HuH-7.5 (cell line): ENCODE data around the gene MRPS15.

Experiments
- DNase-seq: peaks from one replicate; pipeline ENCODE4 v3.0.0; 2011; ENCODE audit warnings: low spot score

Gene MRPS15

GRCh38 chr1:36457691-36458090 is 6.5 kb downstream of the MRPS15 start:
- no peak for DNase-seq

- no peak for DNase-seq
These were observed 7.7 kb downstream of the MRPS15 start for GRCh38 chr1:36456391-36456928.

DNA sequence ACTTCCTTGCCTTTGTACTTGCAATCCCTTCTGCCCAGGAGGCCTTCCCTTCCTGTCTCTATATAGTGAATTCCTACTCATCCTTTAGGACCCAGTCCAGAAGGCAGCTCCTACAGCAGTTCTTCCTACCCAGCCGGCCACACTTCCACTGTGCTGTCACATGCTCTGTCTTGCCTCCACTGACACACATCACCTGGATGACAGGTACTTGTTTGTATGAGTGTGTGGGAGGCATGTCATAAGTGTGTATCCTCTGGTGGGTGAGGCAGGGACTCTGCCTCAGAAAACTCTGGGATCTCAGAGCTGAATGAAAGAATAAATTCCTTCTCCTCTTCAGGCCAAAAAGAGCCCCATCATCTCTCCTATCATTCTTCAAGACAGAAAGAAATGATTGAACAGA is 8.8 kb downstream of the MRPS15 start:
- no peak for DNase-seq

DNA sequence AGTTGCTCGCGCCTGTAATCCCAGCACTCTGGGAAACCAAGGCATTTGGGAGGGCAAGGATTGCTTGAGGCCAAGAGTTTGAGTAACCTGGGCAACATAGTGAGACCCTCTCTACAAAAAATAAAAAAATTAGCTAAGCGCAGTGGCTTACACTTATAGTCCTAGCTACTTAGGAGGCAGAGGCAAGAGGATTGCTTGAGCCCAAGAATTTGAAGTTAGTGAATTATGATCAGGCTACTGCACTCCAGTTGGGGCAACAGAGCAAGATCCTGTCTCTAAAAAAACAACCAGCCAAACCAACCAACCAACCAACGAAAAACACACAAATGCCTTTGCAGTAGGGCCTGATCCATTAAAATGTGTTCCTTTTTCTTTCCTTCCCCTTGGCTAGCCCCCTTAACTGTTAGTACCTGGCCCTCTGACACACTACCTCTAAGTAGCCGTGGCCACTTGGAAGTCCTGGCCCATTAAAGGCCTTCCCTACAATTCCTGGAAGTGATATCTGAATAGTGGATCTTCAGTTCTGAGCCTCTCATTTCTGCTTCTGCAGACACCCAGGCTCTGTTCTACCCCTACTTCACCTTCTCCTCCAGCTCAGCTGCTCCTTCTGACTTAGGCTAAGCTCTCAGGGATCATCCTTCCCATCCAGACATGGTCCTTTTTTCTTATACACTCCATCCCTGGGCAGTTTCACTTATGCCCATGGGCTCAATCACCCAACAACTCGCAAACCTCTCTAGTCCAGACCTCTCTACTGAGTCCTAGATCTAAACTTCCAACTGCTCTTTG is 10.4 kb downstream of the MRPS15 start:
- no peak for DNase-seq

DNA sequence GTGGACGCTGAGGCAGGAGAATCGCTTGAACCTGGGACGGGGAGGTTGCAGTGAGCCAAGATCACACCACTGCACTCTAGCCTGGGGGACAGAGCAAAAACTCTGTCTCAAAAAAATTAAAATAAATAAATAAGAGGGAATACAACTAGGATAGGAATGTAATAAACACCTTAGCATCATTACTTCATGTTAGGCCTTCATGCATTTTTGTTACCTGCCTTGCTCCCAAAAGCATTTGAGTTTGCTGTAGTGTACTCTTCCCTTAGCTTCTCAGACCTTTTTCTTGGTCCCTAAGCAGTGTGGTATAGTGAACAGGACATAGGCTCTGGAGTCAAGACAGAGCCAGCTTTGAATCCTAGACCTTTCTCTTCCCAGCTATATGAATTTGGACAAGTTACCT is 11.1 kb downstream of the MRPS15 start:
- no peak for DNase-seq

GRCh38 chr1:36450919-36451305 is 13.3 kb downstream of the MRPS15 start:
- no peak for DNase-seq

DNA sequence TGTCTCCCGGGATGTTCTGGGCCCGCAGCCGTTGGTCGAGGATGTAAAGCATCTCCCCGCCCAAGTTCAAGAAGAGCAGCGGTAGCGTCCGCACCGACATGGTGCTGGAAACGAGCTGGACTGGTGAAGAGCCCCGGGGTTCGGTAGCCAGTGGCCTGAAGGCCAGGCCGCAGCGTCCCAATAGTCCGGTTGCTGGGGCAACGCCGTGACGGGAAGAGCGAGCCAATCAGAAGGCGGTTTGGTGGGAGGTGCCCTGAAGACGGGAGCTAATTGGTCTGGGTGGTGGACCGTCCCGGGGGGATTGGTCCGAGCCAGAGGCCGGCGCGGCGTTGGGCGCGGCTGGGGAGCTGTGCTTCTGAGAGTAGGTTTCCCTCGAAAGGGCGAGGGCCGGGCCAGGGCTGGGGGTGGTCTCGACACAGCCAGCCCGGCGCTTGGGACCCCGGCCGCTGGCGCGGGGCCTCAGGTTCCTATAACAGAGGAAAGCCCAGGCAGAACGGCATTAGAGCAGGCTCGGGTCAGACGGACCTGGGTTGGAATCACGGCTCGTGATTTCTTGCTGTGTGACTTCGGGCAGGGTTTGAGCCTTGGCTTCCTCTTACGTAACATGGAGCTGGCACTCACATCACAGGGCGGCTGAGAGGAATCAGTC is 13.8 kb downstream of the MRPS15 start, which contains the start of gene OSCP1:
TSS of gene OSCP1 (minus strand) at position 182 of the 649 bp plus-strand sequence. CDS start at position 100, 82 bp downstream.
- DNase-seq = peak; percentile 95

- DNase-seq = no peak
These were observed 15.6 kb downstream of the MRPS15 start for GRCh38 chr1:36448530-36449056.

GRCh38 chr1:36447450-36447849 is 16.7 kb downstream of the MRPS15 start:
- DNase-seq = no peak

DNA sequence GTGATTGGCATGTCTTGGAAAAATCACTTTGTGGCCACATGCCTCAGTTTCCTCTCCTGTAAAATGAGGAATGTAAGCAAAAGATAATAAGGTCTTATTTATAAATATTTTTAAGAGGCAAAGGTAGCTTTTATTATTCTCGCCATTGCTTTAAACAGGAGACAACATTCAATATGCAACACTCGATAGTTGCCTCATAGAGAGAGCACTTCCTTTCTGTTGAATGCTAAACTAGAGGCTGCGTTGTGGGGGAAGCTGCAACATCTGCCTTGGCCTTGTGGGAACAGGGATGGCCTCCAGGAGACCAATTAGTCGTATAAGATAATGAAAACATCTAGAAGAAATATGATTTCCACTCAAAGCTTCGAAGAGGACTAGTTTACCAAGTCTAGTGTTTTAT is 17.4 kb downstream of the MRPS15 start:
- no peak for DNase-seq

DNA sequence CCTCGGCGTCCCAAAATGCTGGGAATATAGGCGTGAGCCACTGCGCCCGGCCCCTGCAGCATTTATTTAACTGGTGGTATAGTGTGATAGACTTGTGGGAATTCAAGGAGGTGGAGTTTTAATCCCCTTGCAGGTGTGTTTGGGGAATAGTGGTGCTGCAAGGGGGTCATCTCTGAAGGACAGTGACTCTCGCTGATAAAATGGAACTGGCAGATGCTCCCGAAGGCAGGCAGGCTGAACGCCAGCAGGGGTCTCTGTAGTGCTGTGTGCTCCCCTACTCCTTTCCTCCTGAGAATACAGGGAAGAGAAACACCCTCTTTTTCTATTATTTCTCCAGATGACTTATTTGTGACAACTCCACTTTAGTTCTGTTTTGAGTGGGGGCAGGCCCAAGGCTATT is 17.9 kb downstream of the MRPS15 start:
- DNase-seq = peak; percentile 39

DNA sequence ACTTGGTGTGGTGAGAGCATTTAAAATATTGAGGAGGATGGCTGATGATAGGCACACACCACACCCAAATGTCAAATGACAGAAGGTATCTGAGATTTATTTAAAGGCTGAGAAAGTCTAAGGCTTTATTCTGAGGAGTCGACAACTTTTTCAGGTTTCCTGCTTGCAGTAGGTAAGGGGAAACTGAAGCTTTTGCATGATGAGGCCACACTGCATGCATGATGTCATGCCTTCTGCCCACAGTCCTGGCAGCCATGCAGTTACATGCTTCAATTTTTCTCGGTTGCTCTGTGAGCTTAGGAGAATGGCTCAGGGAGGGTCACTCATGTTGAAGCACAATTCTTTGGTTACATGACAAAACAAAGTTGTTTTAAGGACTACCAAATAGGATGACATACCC is 20.9 kb downstream of the MRPS15 start:
- no peak for DNase-seq

GRCh38 chr1:36442337-36442736 is 21.8 kb downstream of the MRPS15 start:
- no peak for DNase-seq

- DNase-seq = no peak
These were observed 23.5 kb downstream of the MRPS15 start for GRCh38 chr1:36440646-36441045.

DNA sequence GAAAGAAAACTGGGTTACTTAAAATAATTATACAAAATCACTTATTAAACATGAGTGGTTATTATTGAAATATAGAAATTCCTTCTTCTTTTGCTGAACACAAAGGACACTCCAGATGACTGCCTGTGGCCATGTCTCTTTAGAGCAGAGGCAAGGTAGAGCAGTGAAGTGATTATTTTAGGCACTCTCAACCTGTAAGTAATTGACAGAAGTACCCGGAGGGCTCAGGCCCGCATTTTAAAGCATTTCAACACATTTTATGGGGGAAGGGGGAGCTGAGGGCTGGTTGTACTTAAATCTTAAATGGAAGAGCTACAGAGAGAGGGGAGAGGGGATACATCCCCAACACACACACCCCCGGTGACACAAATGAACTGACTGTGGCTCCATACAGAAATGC is 24.1 kb downstream of the MRPS15 start:
- DNase-seq = no peak

DNA sequence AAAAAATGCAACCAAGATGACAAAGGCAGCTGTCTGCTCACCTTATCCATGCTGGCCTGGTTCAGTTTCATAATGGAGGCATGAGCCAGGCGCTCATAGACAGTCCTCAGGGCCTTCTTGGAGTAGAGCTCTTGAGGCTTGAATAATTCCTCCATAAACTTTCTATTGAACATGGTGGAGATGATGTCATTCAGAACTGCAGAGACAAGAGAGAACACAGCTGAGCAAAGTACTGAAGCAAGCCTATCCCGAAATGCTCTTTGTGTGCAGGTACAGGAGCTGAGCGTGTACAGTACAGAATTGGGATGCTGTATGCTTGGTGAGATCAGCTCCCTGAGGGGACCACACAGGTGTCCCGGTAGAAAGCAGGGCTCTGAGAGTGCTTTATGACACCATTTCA is 25.5 kb downstream of the MRPS15 start:
- no peak for DNase-seq

DNA sequence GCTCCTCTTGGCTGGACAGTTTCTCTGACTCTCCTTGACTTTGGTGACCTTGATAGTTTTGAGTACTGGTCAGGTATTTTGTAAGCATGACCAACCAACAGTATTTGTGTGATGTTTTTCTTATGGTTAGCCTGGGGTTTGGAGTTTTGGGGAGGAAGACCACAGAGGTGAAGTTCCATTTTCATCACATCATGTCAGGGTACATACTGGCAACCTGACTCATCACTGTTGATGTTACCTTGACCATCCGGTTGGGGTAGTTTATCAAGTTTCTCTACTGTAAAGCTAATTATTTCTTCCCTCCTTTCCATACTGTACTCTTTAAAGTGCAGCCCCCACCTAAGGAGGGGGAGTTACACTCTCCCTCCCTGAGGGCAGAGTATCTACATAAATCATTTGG is 27.4 kb downstream of the MRPS15 start:
- no peak for DNase-seq

GRCh38 chr1:36433102-36433501 is 31.1 kb downstream of the MRPS15 start:
- no peak for DNase-seq

DNA sequence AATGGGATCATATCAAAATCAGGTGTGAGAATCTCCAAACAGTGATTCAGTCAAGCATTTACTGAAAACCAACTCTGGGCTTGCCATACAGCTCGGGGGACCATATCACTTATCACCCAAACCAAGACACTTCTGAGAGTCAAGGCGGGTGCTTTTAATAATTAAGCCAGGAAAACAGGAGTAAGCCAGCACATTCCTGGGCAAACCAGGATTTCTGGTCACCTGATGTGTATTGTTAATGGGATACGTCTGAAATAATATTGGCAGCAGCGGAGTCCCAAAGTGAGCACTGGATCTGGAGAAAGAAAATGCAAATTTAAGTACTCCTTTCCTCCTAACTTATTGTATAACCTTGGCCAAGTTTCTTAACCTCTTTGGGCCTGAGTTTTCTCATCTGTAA is 31.6 kb downstream of the MRPS15 start:
- DNase-seq = no peak

DNA sequence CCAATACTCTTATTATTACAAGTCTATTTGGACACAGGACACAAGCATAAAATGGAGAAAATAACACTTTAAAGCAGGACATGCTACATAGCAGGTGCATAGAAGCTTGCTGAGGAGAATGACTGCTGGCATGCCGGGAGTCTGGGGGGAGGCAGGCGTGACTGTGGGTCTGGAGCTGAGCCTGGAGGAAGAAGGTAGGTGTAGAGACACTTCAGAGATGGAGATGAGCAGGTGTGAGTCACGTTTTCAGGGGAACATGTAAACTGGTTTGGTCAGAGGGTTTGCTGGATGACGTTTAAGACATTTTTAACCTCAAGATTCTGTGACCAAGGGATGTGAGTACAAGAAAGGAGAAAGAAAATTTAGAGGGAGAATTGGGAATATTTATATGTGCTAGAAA is 38.4 kb downstream of the MRPS15 start:
- DNase-seq = no peak

DNA sequence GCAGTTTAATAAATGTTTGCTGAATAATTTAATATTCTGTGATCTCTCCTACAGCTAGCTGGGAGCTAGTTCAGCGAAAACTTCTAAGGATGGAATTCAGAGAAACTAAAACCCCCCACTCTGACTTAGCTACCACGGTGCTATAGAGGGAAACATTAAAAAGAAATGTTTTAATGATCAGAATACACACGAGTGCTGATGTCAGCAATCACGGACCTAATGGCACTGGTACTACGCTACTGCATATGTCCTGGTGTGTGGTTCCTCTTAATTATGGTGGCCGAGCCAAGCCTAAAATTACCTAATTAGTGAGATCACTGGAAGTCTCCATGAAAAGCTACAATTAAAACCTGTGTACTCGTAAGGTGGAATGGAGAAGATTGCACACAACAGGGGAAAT is 42.5 kb downstream of the MRPS15 start:
- no peak for DNase-seq

GRCh38 chr1:36420836-36421317 is 43.3 kb downstream of the MRPS15 start:
- peak; percentile 38 for DNase-seq

GRCh38 chr1:36420409-36420808 is 43.8 kb downstream of the MRPS15 start:
- no peak for DNase-seq
